ENCODE results near the gene DSC1.
"Not testable (repeated sequence)": the region's sequence is repeated elsewhere in the genome, so short reads cannot be mapped to it uniquely, and the experiment has no call there.

The DSC1 gene

DNA sequence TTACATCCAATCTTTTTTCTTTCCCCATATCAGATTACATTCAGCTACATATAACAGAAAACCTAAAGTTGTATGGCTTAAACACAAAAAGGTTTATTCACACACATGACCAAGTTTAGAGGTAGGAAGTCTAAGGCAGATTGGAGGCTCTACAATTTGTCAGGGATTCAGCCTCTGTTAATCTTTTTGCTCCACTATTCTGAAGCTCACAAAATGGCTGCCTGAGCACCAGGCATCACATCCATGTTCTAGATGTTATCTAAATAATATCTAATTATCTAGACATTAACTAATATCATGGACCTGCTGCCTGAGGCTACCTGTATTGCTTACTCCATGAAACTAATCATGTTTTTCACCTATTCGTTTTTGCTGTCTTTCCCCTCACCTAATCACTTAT, 36.8 kb downstream of the DSC1 start:
- Histone ChIP-seq H3K27me3 (ENCODE audit: control insufficient read depth, insufficient read depth, low read length) (no peaks in the 10 kb centered on the region), H3K4me3 (ENCODE audit: low read length) (no peak overlapping the region), H3K4me1 (ENCODE audit: control insufficient read depth, insufficient read depth, low read length) (no peaks in the 10 kb centered on the region), H3K9ac (ENCODE audit: low read length) (no peak overlapping the region), H3K27ac (ENCODE audit: low read depth, low read length) (no peak overlapping the region), H3K36me3 (ENCODE audit: control insufficient read depth, insufficient read depth, low read length) (no peaks in the 10 kb centered on the region)

DNA sequence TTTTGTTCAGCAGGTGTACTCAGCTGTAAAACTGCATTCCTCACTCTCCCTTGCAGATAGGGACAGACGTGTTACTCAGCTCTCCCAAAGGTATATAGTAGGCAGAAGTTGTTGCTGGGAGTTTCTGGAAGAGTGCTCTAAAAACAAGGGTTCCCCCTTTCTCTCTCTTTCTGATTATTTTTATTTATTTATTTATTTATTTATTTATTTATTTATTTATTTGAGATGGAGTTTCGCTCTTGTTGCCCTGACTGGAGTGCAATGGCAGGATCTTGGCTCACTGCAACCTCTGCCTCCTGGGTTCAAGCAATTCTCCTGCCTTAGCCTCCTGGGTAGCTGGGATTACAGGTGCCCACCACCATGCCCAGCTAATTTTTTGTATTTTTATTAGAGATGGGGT, 39.5 kb downstream of the DSC1 start:
- H3K9ac ChIP-seq (ENCODE audit: low read length); H3K36me3 ChIP-seq (ENCODE audit: control insufficient read depth, insufficient read depth, low read length); H3K4me3 ChIP-seq (ENCODE audit: low read length); H3K27me3 ChIP-seq (ENCODE audit: control insufficient read depth, insufficient read depth, low read length); H3K27ac ChIP-seq (ENCODE audit: low read depth, low read length); H3K4me1 ChIP-seq (ENCODE audit: control insufficient read depth, insufficient read depth, low read length): not testable (repeated sequence)

DNA sequence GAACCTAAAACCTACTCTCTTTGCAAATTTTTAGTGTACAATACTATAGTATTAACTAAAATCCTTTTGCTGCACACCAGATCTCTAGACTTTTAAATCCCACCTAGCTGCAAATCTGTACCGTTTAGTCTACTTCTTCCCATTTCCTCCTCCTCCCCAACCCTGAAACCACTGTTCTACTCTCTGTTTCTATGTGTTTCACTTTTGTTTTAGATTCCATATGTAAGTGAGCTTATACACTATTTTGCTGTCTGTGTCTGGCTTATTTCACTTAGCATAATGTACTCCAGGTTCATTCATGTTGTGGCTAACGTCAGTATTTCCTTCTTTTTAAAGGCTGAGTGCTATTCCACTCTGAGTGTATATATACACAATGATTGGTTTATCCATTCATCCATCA, 42.1 kb downstream of the DSC1 start:
- Histone ChIP-seq H3K36me3 (ENCODE audit: control insufficient read depth, insufficient read depth, low read length) (no peaks in the 10 kb centered on the region), H3K4me3 (ENCODE audit: low read length) (no peak overlapping the region), H3K9ac (ENCODE audit: low read length) (no peak overlapping the region), H3K4me1 (ENCODE audit: control insufficient read depth, insufficient read depth, low read length) (no peaks in the 10 kb centered on the region), H3K27me3 (ENCODE audit: control insufficient read depth, insufficient read depth, low read length) (no peaks in the 10 kb centered on the region), H3K27ac (ENCODE audit: low read depth, low read length) (no peak overlapping the region)

DNA sequence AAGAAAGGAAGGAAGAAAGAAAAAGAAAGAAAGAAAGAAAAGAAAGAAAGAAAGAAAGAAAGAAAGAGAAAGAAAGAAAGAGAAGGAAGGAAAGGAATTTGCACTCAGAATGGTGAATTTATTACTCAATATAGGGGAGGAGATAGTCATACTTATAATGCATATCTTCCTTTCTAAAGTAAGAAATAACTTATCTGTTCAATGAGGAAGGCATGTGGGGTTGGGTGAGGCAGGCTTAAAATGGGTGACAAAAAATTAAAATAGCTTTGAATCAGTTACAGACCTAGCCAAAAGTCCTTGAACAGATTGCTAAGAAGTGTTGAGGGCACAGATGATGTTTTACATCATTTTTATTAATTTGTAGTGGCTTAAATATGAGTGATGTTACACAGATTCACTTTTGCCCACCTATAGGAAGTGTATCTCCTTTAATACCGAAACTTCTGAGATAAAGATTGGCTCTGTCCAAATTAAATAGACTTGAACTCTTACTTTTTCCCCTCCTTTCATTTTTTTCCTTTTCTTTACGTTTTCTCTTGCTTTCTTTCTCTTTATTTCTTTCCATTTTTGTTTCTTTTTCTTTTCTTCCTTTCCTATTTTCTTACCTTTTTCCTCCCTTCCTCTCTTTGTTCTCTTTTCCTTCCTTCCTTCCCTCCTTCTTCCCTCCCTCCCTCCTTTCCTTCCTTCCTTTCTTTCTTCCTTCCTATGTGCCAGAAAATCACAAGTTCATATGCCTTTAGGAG, 45.6 kb downstream of the DSC1 start:
- Histone ChIP-seq H3K4me3 (ENCODE audit: low read length) (no peak overlapping the region), H3K27me3 (ENCODE audit: control insufficient read depth, insufficient read depth, low read length) (no peaks in the 10 kb centered on the region), H3K9ac (ENCODE audit: low read length) (no peak overlapping the region), H3K4me1 (ENCODE audit: control insufficient read depth, insufficient read depth, low read length) (no peaks in the 10 kb centered on the region), H3K36me3 (ENCODE audit: control insufficient read depth, insufficient read depth, low read length) (no peaks in the 10 kb centered on the region), H3K27ac (ENCODE audit: low read depth, low read length) (no peak overlapping the region)

DNA sequence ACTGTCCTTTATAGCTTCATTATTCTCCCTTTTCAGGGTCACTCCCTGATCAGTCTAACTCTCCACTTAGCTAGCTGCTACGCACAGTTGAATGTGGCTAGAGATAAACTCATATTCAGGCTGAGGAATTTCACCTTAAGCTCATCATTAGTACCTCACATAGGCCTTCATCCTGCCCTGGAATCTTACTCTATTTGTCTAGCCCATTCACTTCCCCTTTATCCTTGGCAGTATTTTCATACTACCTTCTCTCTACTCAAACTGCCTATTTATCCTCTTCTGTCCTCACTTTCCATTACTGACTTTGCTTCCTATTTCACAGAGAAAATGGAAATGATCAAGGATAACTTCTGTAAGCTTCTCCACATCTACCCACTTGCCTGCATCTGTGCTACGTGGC, 49.9 kb downstream of the DSC1 start:
- H3K9ac ChIP-seq (ENCODE audit: low read length) = no peak overlapping the region
- no peaks in the 10 kb centered on the region for H3K36me3 ChIP-seq (ENCODE audit: control insufficient read depth, insufficient read depth, low read length)
- no peaks in the 10 kb centered on the region for H3K4me1 ChIP-seq (ENCODE audit: control insufficient read depth, insufficient read depth, low read length)
- H3K4me3 ChIP-seq (ENCODE audit: low read length) = no peak overlapping the region
- no peaks in the 10 kb centered on the region for H3K27me3 ChIP-seq (ENCODE audit: control insufficient read depth, insufficient read depth, low read length)
- H3K27ac ChIP-seq (ENCODE audit: low read depth, low read length) = no peak overlapping the region

DNA sequence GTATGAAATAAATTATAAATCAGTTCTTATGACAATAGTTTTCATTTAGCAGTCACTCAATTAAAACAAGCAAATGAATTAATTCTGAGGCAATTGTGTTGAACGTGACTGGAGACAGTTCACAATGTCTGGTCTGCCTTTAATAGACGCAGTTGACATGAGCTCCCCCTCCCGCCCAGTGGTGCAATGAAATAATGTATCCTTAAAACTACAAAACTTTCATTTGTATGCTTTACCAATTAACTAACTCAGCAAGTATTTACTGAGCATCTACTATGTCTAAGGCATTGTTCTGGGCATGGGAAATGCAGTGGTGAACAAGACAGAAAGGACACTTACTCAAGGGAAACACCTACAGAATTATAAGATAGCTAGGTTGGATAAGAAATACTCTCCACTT, 56.9 kb downstream of the DSC1 start:
- H3K9ac ChIP-seq (ENCODE audit: low read length) = no peak overlapping the region
- no peaks in the 10 kb centered on the region for H3K4me1 ChIP-seq (ENCODE audit: control insufficient read depth, insufficient read depth, low read length)
- H3K27ac ChIP-seq (ENCODE audit: low read depth, low read length) = no peak overlapping the region
- H3K36me3 ChIP-seq (ENCODE audit: control insufficient read depth, insufficient read depth, low read length) = no peaks in the 10 kb centered on the region
- no peak overlapping the region for H3K4me3 ChIP-seq (ENCODE audit: low read length)
- H3K27me3 ChIP-seq (ENCODE audit: control insufficient read depth, insufficient read depth, low read length) = no peaks in the 10 kb centered on the region

DNA sequence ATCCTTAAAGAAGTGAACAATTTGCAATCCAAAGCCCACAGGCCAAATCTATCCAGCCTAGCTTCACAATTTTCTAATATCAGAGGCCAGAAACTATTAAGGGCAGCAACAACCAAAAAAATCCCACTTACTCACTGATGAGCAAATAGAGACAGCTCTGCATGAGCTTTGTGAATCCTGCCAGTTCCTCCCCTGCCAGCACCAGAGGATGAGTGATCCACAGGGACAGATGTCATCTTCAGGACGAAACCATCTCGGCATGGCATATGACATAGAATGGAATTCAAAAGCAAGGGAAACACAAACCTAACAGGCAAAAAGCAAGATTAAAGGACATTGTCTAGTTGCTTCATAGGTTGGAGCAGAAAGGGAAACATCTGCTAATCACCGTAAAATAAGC, 58.2 kb downstream of the DSC1 start:
- no peak overlapping the region for H3K4me3 ChIP-seq (ENCODE audit: low read length)
- no peaks in the 10 kb centered on the region for H3K27me3 ChIP-seq (ENCODE audit: control insufficient read depth, insufficient read depth, low read length)
- H3K4me1 ChIP-seq (ENCODE audit: control insufficient read depth, insufficient read depth, low read length) = no peaks in the 10 kb centered on the region
- no peak overlapping the region for H3K27ac ChIP-seq (ENCODE audit: low read depth, low read length)
- H3K36me3 ChIP-seq (ENCODE audit: control insufficient read depth, insufficient read depth, low read length) = no peaks in the 10 kb centered on the region
- H3K9ac ChIP-seq (ENCODE audit: low read length) = no peak overlapping the region

DNA sequence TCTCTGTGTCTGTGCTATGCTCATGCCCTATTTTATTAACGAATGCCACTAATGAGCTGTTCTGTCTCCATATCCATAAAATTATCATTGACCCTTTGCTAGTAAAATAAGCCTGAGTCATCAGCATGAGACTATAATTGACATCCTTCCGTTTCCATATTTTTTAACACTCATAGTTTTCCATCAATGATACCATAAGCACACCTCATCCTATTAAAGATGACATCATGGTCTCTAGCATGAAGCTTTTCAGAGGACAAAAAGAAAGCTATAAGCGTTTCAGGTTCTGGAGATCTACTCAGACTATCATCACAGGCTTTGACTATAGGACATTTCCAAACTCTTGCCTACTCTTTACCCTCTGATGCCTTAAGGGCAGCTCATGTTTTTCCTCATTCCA, 59.2 kb downstream of the DSC1 start:
- Histone ChIP-seq H3K27ac (ENCODE audit: low read depth, low read length) (no peak overlapping the region), H3K9ac (ENCODE audit: low read length) (no peak overlapping the region), H3K4me1 (ENCODE audit: control insufficient read depth, insufficient read depth, low read length) (no peaks in the 10 kb centered on the region), H3K4me3 (ENCODE audit: low read length) (no peak overlapping the region), H3K36me3 (ENCODE audit: control insufficient read depth, insufficient read depth, low read length) (no peaks in the 10 kb centered on the region), H3K27me3 (ENCODE audit: control insufficient read depth, insufficient read depth, low read length) (no peaks in the 10 kb centered on the region)

DNA sequence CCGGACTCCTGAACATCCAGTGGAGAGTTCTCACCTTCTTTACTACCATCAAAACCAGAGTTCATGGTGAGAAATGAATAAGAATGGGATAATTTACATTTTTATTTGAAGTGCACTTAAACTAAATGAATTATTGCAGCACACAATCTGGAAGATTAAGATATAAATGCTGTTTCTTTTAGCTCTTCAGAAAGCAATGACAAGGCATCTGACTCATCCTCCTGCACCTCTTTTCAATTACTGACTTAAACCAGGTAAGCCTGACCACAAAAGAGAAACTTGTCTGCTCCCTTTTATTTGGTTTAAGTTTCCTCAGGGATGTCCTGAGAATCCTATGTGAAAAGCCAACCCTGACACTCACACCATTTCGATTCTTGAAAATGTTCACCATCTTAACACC, 59.7 kb downstream of the DSC1 start:
- Histone ChIP-seq H3K9ac (ENCODE audit: low read length) (no peak overlapping the region), H3K4me1 (ENCODE audit: control insufficient read depth, insufficient read depth, low read length) (no peaks in the 10 kb centered on the region), H3K27ac (ENCODE audit: low read depth, low read length) (no peak overlapping the region), H3K27me3 (ENCODE audit: control insufficient read depth, insufficient read depth, low read length) (no peaks in the 10 kb centered on the region), H3K4me3 (ENCODE audit: low read length) (no peak overlapping the region), H3K36me3 (ENCODE audit: control insufficient read depth, insufficient read depth, low read length) (no peaks in the 10 kb centered on the region)

DNA sequence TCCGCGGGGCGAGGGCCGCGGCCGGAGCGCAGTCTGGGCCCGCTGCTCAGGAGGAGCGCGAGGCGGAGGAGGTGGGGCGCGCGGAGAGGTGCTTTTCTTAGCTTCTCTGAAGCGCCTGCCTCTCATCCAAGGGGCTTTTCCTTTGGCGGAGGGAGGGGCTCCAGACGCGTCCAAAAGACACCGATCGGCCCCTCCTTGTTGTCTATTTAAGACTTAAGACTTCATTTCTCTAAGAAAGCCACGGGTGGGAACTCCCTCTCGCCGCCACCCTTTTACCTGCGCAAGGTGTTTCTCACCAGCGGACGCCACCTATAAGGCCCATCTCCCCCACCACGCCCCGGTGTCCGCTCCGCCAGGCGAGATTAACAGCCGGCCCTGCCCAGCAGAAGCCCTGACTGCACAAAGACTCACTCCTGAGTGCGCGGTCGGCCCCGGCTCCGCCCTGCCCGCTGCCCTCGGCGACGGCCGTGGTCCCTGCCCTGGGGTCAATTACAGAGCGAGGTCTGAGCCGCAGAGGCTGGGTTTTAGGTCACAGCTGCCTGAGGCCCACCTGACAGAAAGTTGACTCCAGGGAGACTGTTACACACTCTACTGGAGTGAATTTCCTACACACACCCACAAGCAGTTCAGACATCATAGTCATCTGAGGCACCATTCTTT, 60.5 kb downstream of the DSC1 start, which contains the start of gene DSC2:
Gene DSC2, minus strand, starts transcription at position 397 of the 660 bp plus-strand sequence. CDS start 450 bp downstream, outside the sequence.
- H3K9ac ChIP-seq (ENCODE audit: low read length) = peak within 1 kb of the TSS; percentile 49
- H3K4me1 ChIP-seq (ENCODE audit: control insufficient read depth, insufficient read depth, low read length) = no peaks in the 10 kb centered on the region
- peak within 1 kb of the TSS; percentile 55 for H3K27ac ChIP-seq (ENCODE audit: low read depth, low read length)
- H3K36me3 ChIP-seq (ENCODE audit: control insufficient read depth, insufficient read depth, low read length) = no peaks in the 10 kb centered on the region
- peak within 1 kb of the TSS; percentile 73 for H3K4me3 ChIP-seq (ENCODE audit: low read length)
- H3K27me3 ChIP-seq (ENCODE audit: control insufficient read depth, insufficient read depth, low read length) = no peaks in the 10 kb centered on the region

DNA sequence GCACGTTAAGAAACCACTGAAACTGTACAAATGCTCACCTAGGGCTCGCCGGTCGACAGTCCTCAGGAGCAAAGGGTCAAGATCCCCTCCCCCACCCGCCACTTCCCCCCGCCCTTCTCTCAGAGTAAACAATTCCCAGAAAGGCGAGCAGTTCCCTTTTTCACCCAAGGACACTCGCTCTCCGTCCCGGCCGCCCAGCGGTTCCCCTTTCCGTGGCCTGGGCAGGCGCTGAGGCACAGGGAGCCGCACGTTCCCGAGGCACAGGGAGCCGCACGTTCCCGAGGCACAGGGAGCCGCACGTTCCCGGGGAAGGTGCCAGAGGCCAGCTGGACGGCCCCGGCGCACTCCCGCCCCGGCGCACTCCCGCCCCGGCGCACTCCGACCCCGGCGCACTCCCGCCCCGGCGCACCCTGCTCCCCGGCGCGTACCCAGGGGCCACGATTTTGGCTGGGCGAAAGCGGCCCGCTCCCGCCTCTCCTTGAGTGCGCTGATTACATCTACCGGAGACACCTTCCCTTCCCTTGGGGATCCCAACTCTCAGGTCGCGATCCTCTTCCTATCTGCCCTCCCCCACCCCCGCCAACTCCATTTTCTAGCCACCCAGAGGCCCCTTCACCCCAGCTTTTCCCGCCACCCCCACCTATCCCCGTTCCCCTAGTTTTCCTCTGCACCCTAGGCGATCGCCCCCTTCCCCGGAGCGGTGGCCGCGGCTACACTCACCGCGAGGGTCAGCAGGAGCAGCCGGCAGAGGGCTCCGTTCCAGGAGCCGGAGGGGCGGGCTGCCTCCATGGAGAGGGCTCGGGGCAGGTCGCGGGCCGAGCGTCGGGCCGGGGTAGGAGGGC, 61.3 kb downstream of the DSC1 start:
- Histone ChIP-seq H3K27me3 (ENCODE audit: control insufficient read depth, insufficient read depth, low read length) (no peaks in the 10 kb centered on the region), H3K36me3 (ENCODE audit: control insufficient read depth, insufficient read depth, low read length) (no peaks in the 10 kb centered on the region), H3K9ac (ENCODE audit: low read length) (peak overlapping the region; percentile 49), H3K27ac (ENCODE audit: low read depth, low read length) (peak overlapping the region; percentile 55), H3K4me3 (ENCODE audit: low read length) (peak overlapping the region; percentile 73), H3K4me1 (ENCODE audit: control insufficient read depth, insufficient read depth, low read length) (no peaks in the 10 kb centered on the region)

DNA sequence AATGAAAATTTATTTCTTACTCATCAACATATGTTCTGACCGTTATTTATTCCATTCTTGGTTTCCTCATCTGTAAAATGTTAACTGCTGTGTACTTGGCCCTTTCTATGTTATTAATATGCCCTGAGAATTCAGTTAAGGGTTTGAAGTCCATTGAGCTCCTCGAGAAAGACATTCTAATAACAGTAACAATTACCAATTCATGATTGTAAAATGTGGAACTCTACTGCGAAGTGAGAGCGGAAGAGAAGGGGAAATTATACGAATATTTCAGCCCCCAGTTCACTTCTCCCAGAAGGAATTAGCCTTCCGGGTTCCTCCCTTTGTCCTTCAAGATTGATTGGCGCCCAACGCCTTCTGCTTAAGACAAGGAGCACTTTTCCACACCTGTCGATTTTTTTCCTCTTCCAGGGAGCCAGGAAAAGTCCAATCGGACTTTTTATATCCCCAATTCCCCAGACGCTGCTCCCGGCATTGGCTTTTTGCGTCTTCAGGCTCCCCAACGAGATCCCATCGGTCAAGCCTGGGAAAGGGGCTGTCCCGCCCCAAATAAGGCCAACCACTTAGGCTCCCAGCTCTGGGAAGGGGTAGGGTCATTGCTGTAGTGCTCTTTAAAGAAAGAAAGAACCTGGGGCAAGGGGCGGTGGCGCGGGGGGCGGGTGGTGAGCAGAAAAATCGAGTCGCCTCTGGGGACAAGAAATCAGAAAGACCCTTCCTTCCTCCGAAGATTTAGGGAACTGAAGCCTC, 62.0 kb downstream of the DSC1 start:
- Histone ChIP-seq H3K4me3 (ENCODE audit: low read length) (peak overlapping the region; percentile 73), H3K4me1 (ENCODE audit: control insufficient read depth, insufficient read depth, low read length) (no peaks in the 10 kb centered on the region), H3K27me3 (ENCODE audit: control insufficient read depth, insufficient read depth, low read length) (no peaks in the 10 kb centered on the region), H3K36me3 (ENCODE audit: control insufficient read depth, insufficient read depth, low read length) (no peaks in the 10 kb centered on the region), H3K9ac (ENCODE audit: low read length) (peak overlapping the region; percentile 49), H3K27ac (ENCODE audit: low read depth, low read length) (peak overlapping the region; percentile 55)
